ENCODE data around the gene ADGB. TPM values are rescaled to one million over a fixed set of nuclear protein-coding genes. Genes with fewer than 3 reads are reported as not detected.

The ADGB gene
- total and polyA plus RNA-seq, 9 of the 15 experiments (the other 6 are each of a cell fraction or from before 2014, with no cell fraction given), result not detected

GRCh38 chr6:146770965-146771735 lies 172.4 kb downstream of the ADGB start (continued):
- TF ChIP-seq CTCF (IDR thresholded peaks at IDR 0.05 in 2 of 3, conservative IDR thresholded peaks at IDR 0.05 in 1 of 3; ENCODE audit: insufficient read depth in 2 of 3, low read depth in 1 of 3, low read length in 3 of 3) (no peak), ZZZ3 (IDR thresholded peaks at IDR 0.05) (no peak), KDM5B (IDR thresholded peaks at IDR 0.05; ENCODE audit: insufficient replicate concordance, low read depth, low read length) (no peak), GATAD2B (IDR thresholded peaks at IDR 0.05; ENCODE audit: borderline replicate concordance) (no peak), HNRNPLL (IDR thresholded peaks at IDR 0.05; ENCODE audit: low read depth, low read length, poor library complexity, severe bottlenecking) (no peak), RREB1 (CRISPR knock-in tag; IDR thresholded peaks at IDR 0.05) (no peak), SIN3B (IDR thresholded peaks at IDR 0.05; ENCODE audit: low read depth) (no peak), CBX5 (IDR thresholded peaks at IDR 0.05; ENCODE audit: borderline replicate concordance, low read depth) (0 out of 2 replicates have a peak, but pooled peaks have one; percentile 22), HMG20A (CRISPR knock-in tag; conservative IDR thresholded peaks at IDR 0.05) (no peak), ZFPM2 (CRISPR knock-in tag; IDR thresholded peaks at IDR 0.05) (no peak), ZNF717 (CRISPR knock-in tag; IDR thresholded peaks at IDR 0.05) (no peak), TFAP4 (CRISPR knock-in tag; IDR thresholded peaks at IDR 0.05; ENCODE audit: borderline replicate concordance) (peak; percentile 73), TSC22D4 (tag; IDR thresholded peaks at IDR 0.05) (no peak), HES1 (IDR thresholded peaks at IDR 0.05; ENCODE audit: low read depth) (0 out of 2 replicates have a peak, but pooled peaks have one; percentile 27)
